ENCODE results near the gene RAMP3.

Gene RAMP3

DNA sequence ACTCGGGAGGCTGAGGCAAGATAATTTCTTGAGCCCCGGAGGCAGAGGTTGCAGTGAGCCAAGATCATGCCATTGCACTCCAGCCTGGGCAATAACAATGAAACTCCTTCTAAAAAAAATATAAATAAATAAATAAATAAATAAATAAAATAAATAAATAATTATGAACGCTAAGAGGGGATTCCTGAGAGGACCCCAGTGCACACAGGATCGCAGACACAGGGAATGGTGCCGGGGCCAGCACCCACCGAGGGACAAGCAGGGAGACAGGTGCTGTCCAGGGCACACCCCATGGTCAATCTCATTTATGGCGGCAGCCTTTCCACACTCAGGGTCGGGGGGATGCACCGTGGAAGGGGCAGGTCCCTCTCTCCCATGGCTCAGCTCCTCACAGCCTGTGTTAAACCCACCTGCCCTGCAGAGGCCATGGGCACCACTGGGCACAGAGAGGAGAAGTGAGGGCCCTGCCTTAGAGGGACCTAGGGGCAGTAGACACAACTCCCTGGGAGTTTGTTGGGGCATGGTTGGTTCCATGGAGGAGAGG, 2.2 kb upstream of the RAMP3 start:
- in situ Hi-C loops (cut with MboI; ENCODE audit: low sequenced_read_pairs), result loop anchor here (25.0 kb wide), 2 partner anchors 107 to 707 kb away; partner anchors contain the start of gene CCDC201

DNA sequence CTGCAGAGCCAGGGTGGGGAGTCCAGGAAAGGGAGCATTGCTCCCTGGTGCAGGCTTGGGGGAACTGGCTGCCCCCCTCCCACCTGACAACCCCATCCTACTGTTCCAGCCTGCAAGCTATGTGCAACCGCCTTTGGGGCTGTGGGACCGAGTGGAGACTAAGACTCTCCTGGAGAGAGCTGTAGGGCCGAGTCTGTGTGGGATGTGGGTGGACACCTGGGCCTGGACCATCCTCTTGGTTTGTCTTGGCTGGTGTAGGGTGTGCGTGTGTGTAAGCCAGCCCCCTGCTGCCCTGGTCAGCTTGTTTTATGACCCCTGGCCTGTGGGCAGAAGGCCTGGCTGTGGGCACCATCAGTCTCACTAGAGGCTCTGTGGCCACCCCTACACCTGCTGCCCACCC, 1.6 kb upstream of the RAMP3 start:
- in situ Hi-C loops (cut with MboI; ENCODE audit: low sequenced_read_pairs), result loop anchor here (25.0 kb wide), 2 partner anchors 106 to 706 kb away; partner anchors contain the start of gene CCDC201

DNA sequence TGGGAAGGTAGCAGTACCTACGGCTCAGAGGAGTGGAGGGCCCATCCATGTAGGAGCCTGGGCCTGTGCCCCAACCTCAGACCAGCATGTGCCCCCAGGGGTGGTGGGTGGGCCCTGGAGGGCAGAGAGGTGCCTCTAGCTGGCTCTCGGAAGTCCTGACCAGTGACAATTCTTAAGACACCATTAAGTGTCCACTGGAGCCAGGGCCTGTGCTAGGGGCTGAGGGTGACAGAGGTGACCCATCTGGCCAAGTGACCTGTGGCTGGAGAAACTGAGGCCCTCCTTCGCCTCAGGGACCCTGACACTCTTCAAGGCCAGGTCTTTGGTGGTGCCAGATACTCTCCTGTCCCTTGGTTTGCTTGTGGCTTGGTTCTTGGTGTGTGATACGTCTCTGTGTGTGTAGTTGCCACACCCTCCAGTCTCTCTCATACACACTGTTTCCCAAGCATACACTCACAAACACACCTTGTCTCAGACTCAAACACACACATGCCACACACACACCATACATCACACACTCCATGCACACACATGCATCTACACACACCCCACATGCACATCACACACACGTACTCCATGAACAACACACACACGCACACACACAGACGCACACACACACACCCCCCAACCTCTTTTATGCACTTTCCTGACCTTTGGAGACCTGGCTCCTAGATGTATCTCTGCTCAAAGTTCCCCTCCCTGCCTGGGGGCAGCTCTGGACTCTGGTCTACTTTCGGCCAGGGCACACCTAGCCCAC, 897 bp upstream of the RAMP3 start:
- in situ Hi-C loops (cut with MboI; ENCODE audit: low sequenced_read_pairs), result loop anchor here (25.0 kb wide), 2 partner anchors 106 to 706 kb away; partner anchors contain the start of gene CCDC201

DNA sequence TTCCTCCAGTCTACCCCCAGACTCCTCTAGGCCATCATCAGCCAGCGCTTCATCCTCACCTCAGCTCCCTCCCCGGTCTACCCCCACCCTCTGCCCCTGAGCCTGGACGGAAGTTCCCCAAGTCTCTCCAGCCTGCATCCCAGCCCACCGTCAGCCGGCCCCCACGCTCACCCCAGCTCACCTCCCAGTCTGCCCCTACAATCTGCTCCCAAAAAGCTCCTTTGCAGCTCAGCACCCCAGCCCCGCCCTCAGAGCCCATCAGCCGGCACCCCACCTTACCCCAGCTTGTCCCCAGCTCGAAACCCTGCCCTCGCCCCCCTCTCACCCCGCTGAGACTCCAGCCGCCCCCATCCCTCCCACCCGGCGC, 322 bp upstream of the RAMP3 start:
- in situ Hi-C loops (cut with MboI; ENCODE audit: low sequenced_read_pairs), result loop anchor here (25.0 kb wide), 2 partner anchors 105 to 705 kb away; partner anchors contain the start of gene CCDC201

DNA sequence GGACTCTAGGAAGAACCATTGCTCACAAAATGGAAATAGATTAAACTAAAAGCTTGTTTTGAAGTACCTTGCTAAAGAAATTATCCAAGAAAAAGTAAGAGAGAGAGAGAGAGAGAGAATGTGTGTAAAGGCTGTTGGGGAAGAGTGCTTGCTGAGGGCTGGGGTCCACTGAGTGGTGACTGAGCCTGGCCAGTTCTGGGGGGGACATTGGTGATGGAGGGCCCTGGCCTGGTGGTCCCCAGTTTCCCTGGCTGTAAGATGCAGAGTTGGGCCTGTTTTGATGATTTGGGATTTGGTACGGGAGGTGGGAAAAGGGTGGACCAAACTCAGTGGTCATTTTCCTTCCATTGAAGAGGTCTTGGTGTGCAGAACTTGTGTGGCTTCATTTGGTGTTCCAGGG, 880 bp downstream of the RAMP3 start:
- in situ Hi-C loops (cut with MboI; ENCODE audit: low sequenced_read_pairs), result loop anchor here (25.0 kb wide), 2 partner anchors 104 to 704 kb away; partner anchors contain the start of gene CCDC201

DNA sequence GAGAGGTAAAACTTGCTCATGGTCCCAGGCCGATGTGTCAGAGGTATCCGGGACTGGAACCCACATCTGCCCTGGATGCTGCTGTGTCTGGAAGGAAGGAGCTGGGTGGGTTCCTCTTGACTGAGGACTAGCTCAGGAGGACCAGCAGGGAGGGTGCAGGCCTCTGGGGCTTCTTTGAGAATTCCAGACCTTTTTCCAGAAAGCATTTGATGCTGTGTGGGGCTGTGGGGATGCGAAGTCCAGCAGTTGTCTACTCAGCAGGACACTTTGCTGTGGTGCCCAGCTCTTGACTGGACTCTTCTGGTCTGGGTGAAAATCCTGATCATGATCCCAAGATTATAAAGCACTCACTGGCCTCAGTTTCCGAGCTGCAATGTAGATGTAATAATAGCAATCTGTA, 1.7 kb downstream of the RAMP3 start:
- in situ Hi-C loops (cut with MboI; ENCODE audit: low sequenced_read_pairs), result loop anchor here (25.0 kb wide), 2 partner anchors 103 to 703 kb away; partner anchors contain the start of gene CCDC201

DNA sequence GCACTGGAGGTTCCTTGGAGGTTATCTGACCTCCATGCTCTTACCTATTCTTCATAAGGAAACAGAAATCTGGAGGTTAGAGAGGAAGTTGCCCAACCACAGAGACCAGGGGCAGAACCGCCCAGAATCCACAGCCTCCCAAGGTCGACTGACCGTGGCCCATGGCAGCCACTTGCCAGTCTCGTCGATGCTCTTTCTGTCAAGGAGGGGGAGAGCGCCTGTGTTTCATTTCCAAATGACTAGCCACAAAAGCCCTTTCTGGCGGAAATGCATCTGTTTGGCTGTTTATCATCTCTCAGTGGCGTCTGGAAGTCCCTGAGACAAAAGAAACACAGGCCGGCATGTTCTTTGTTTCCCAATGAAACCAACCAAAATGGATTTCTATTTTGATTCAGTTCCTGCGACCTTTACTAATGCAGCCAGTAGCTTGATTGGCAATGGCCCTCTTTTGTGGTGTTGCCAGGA, 2.9 kb downstream of the RAMP3 start:
- in situ Hi-C loops (cut with MboI; ENCODE audit: low sequenced_read_pairs), result loop anchor here (25.0 kb wide), 2 partner anchors 102 to 702 kb away; partner anchors contain the start of gene CCDC201

DNA sequence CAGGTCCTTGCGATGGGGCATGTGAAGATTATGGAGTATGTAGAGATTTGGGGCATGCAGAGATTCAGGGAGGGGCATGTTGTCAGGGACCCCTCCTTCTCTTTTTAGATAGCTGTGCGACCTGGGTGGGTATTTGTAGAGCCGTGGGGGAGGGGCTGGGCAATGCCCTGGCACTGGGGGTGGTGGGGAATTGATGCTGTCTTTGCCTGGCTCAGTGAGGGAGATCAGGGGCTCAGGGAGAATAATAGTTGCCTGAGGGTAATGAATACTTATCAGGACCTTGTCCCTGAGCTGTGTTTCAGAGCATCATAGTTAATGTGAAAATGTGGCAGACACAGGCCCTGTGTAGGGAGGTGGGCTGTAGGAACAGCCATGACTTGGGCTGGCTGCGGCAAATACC, 3.5 kb downstream of the RAMP3 start:
- in situ Hi-C loops (cut with MboI; ENCODE audit: low sequenced_read_pairs), result loop anchor here (25.0 kb wide), 2 partner anchors 101 to 701 kb away; partner anchors contain the start of gene CCDC201

DNA sequence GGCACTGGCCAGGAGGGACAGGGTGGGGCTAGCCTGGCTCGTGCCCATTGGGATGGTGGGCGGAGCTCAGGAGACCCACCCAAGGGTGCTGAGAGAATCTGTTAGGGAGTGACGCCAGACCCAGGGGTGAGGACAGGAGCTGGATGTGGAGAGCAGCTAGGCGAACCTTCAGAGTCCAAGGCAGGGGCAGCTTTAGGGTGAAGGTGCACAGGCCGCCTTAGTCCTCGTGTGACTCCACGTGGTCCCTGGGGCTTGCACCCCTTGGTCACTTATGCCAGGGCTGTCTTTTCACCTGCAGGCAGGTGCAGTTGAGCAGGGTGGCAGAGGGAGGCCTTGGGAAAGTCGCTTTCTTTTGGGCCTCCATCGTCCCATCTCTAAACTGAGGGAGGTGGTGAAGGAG, 4.3 kb downstream of the RAMP3 start:
- in situ Hi-C loops (cut with MboI; ENCODE audit: low sequenced_read_pairs), result loop anchor here (25.0 kb wide), 2 partner anchors 100 to 700 kb away; partner anchors contain the start of gene CCDC201

DNA sequence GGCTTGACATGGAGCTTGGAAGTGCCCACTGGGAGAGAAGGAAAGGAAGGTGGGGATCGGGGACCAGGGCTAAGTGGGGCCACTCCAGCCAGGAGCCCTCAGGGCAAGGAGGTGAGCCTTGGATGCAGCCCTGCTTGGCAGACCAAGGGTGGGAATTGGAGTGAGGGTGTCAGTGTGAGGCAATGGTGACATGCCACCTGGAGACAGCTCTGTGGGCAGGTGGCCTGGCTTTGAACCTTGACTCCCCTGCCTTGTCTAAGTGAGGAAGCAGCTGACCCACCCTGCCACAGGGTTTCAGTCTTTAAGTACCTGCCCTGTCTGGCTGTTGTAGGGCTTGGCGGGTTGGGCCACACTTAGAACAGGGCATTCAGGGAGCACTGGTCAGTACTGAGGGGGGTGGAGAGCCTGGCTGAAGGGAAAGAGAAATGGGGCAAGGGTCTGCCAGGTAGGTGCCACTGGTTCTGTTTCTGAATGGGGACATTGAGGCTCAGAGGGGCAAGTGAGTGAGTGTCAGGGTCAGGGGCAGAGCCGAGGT, 4.8 kb downstream of the RAMP3 start:
- in situ Hi-C loops (cut with MboI; ENCODE audit: low sequenced_read_pairs), result loop anchor here (25.0 kb wide), 2 partner anchors 100 to 700 kb away; partner anchors contain the start of gene CCDC201

DNA sequence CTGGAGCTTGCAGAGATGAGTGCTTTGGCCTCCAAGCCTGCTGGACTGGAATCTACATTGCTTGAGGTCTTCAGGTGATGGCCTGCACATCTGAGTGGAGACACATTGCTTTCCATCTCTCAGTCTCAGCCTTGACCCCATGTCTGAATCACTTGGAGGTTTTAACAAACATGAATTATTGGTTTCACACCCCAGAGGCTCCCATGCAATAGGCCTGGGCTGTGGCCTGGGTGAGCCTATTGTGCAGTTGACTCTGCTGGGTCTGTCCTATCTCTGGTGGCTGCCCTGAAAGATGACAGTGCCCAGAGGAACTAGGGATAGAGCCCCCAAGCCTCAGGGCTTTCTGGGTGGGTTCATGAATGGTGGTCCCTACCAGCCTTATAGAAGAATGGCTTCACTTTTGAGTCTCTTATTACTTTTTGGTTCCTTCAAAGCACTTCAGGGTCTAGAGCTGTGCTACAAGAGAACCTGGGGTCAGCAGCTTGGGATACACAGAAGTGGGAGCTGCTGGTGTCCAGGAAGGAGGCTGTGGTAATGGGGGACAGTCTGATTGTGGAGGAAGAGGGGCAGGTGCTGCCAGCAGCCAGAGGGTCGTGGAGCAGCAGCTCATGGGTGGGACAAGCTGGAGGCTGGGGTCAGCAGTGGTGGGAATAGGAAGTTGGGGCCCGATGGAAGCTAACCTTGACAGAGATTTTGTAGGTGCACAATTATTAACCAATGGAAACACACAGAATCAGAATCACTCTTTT, 5.5 kb downstream of the RAMP3 start:
- in situ Hi-C loops (cut with MboI; ENCODE audit: low sequenced_read_pairs), result loop anchor here (25.0 kb wide), 2 partner anchors 99 to 699 kb away; partner anchors contain the start of gene CCDC201

DNA sequence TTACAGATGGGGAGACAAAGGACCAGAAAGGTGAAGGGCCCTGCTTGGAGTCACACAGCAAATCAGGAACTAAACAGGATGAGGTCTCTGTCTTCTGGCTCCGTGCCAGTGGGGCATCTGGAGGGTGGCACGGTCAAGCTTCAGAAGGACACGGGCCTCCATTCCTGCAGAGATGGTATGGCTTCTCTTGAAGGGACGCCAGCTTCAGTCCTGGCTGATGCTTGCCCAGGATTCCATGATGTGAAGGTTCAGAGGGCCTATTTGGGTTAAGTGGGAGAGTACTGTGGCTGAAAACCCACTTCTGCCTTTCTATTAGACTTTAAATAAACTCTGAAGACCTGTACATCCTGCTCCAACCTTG, 6.1 kb downstream of the RAMP3 start:
- in situ Hi-C loops (cut with MboI; ENCODE audit: low sequenced_read_pairs), result loop anchor here (25.0 kb wide), 2 partner anchors 99 to 699 kb away; partner anchors contain the start of gene CCDC201

DNA sequence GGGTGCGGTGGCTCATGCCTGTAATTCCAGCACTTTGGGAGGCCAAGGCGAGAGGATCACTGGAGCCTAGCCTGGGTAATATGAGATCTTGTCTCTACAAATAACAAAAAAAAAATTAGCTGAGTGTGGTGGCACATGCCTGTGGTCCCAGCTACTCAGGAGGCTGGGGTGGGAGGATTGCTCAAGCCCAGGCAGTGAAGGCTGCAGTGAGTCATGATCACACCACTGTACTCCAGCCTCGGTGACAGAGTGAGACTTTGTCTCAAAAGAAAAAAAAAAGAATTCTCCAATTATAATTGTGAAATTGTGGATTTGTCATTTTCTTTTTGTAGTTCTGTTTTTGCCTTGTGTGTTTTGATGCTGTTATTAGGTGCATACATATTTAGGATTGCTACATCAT, 6.7 kb downstream of the RAMP3 start:
- in situ Hi-C loops (cut with MboI; ENCODE audit: low sequenced_read_pairs), result loop anchor here (25.0 kb wide), 2 partner anchors 98 to 698 kb away; partner anchors contain the start of gene CCDC201

DNA sequence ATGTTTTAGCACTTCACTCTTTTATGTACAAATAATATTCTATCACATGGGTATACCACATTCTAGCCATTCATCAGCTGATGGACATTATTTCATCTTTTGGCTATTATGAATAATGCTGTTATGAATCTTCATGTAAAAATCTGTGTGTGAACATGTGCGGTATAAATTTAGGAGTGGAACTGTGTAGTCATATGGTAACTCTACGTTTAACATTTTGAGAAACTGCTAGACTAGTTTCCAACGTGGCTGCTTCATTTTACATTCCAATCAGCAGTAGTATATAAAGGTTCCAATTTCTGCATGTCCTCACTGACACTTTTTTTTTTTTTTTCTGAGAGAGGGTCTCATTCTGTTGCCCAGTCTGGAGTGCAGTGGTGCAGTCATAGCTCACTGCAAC, 8.3 kb downstream of the RAMP3 start:
- in situ Hi-C loops (cut with MboI; ENCODE audit: low sequenced_read_pairs), result loop anchor here (25.0 kb wide), 2 partner anchors 96 to 696 kb away; partner anchors contain the start of gene CCDC201

DNA sequence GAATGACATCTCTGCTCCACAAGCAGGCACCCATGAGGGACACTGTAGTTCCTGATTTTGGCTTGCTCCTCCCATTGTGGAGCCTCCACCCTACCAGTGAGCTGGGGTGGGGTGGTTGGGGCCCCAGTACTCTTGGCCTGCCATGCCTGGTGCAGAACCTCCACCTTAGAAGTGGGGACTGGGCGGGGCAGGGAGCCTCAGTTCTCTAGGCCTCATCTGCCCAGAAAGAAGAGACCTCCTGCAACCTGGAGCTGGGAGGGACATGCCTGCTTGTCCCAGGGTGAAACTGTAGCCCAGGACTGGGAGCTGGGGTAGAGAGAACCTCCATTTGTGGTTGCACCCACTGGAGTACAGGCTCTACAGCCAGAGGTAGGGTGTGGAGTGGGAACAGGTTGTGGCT, 14.4 kb downstream of the RAMP3 start:
- in situ Hi-C loops (cut with MboI; ENCODE audit: low sequenced_read_pairs), result loop anchor here (25.0 kb wide), 2 partner anchors 90 to 690 kb away; partner anchors contain the start of gene CCDC201

DNA sequence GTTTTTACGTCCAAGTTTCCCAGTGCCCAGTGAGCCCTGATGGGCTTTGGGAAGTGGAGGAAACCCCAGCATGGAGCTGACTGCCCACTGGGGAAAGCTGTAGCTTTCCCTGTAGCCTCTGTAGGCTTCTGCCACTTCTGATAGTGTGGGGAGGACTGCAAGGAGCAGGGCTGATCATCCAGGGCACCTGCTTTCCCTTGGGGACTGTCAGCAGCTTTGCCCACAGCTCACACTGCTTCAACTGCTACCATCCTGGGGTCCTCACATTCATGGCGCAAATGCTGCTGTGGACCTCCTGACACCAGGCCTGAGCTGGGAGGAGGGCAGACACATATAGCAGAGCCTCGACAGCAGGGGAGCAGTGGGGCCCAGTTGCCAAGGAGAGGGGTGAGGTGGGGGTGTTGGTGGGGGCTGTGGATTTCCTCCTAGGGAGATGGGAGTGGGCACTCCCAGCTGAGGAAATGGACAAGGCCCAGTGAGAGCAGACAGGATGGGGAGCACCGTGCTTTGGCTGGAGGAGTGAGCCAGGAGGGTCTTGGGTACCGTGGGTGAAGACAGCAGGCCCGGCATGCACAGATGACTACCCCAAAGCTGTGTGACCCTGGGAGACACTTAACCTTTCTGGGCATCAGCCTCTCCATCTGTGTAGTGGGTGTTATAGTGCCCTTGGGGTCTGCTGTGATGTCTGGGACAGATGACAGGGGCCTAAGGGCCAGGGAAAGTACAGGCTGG, 16.2 kb downstream of the RAMP3 start:
- in situ Hi-C loops (cut with MboI; ENCODE audit: low sequenced_read_pairs), result loop anchor here (25.0 kb wide), 2 partner anchors 89 to 689 kb away; partner anchors contain the start of gene CCDC201

DNA sequence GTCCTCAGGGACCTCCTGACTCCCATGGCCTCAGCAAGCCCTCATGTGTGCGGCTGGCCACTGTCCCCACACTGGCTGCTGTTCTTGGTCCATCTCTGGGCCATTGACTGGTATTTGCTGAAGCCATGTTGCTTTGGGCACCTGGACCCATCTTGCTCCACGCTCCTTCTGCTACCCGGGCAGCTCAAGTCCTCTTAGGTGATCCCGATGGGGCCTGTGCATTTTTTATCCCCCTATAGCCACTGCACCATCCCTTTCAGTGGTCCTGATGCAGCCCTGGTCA, 16.7 kb downstream of the RAMP3 start:
- in situ Hi-C loops (cut with MboI; ENCODE audit: low sequenced_read_pairs), result loop anchor here (25.0 kb wide), 2 partner anchors 88 to 688 kb away; partner anchors contain the start of gene CCDC201

DNA sequence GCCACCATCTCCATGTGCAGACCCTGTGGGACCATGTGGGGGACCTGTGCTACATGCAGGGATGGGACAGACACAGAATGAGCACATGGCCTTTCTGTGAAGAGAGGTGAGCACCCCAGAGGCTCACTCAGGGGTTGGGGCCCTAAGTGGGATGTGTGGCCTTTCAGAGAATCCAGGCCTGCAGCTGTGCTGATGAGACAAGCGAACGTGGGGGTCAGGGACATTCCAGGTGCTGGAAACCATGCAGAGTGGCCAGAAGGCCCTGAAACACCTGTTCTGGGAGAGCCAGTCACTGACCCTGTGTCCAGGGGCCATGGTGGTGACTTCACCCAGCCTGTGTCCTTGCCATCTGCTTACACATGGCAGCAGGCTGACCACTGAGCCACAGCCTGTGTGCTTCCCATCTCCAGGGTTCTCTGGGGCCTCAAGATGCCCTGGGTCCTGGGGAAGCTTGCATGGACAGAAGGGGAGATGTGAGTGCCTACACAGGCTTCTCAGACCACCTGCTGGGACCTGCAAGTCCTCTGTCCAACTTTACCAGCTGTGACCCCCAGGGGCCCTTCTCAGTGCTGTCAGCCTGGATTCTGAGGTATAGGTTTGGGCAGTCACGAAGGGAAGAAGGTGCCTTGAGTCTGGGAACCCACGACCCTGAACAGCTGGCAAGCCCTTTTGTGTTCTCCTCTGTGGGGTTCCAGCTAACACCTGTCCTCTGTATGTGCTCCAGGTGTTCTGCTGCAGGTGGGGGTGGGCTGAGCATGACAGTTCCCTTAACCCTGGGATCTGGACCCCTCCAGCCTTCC, 17.6 kb downstream of the RAMP3 start:
- in situ Hi-C loops (cut with MboI; ENCODE audit: low sequenced_read_pairs), result loop anchor here (25.0 kb wide), 2 partner anchors 87 to 687 kb away; partner anchors contain the start of gene CCDC201

DNA sequence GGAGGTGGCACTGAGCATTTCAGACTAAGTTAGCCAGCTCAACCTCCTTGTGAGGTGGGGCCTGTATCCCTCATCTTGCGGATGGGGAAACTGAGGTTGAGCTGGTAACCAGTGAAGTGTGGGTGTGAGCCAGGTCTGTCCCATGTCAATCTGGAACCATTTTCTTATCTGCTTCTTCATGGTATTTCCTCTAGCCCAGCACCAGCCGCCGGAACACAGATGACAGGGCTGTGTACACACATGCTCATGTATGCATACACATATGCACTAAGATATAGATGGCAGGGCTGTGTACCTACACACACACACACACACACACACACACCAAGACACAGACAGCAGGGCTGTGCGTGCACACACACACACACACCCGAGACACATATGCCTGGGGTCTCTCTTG, 18.5 kb downstream of the RAMP3 start:
- in situ Hi-C loops (cut with MboI; ENCODE audit: low sequenced_read_pairs), result no loop called here
